Vagina (tissue), 2 donors: Measurements from ENCODE around the gene APOBEC3H. TPM values are rescaled to one million over a fixed set of nuclear protein-coding genes. Genes with fewer than 3 reads are reported as not detected.

ENCODE experiments used
- DNase-seq, 2 donors: peaks; one replicate each; pipeline ENCODE4 v3.0.0-alpha.2; 2017; ENCODE audit errors: extremely low spot score in 2 of 2
- H3K27ac ChIP-seq: fragments of 200-600 bp; sonication (generic); one replicate; pipeline ENCODE4 v1.5.1; 2019
- H3K27me3 ChIP-seq: fragments of 200-600 bp; sonication (generic); one replicate; pipeline ENCODE4 v1.5.1; 2019
- H3K36me3 ChIP-seq, 2 donors: fragments of 200-600 bp; sonication (generic); one replicate each; pipeline ENCODE4 v1.5.1; 2017 to 2019
- H3K4me1 ChIP-seq: fragments of 200-600 bp; sonication (generic); one replicate; pipeline ENCODE4 v1.5.1; 2019
- H3K4me3 ChIP-seq, 2 donors: fragments of 200-600 bp; sonication (generic); 1 replicate in 1 of 2; 2 replicates in 1 of 2; pipeline ENCODE4 v1.5.1; 2016 to 2019
- H3K9me3 ChIP-seq: fragments of 200-600 bp; sonication (generic); one replicate; pipeline ENCODE4 v1.5.1; 2019
- POLR2A ChIP-seq, 2 donors: fragments of 450-650 bp; IDR thresholded peaks; one replicate each; pipeline ENCODE4 v1.6.1; 2017; ENCODE audit warnings: antibody characterized with exemption in 2 of 2, mild to moderate bottlenecking in 2 of 2, moderate library complexity in 2 of 2
- POLR2AphosphoS5 ChIP-seq, 2 donors: sonication (generic); formaldehyde crosslinking; IDR thresholded peaks; one replicate each; pipeline ENCODE4 v1.9.0; 2017; ENCODE audit warnings: antibody characterized with exemption in 2 of 2, mild to moderate bottlenecking in 2 of 2, low read depth in 1 of 2; ENCODE audit not compliant: insufficient read depth in 1 of 2
- intact Hi-C: fragments of 100-400 bp; cut with DNase I; formaldehyde crosslinking; loops from one replicate; pipeline ENCODE4 v1.15.1; 2023
- total RNA-seq: library from RNA; depleted of rRNA; stranded (reverse); fragments of >200 nt; gene quantifications from one replicate; pipeline ENCODE4 v1.2.3, GENCODE V29; 2016
- TF ChIP-seq, protein P1 (sequence below), 3 experiments: fragments of 450-650 bp in 2 of 3; fragments of 200-600 bp in 1 of 3; sonication (generic) in 1 of 3; IDR thresholded peaks; one replicate each; pipeline ENCODE4 v1.5.1; 2017 to 2019; ENCODE audit warnings: antibody characterized with exemption in 3 of 3, mild to moderate bottlenecking in 2 of 3, moderate library complexity in 2 of 3

Gene APOBEC3H
- total RNA-seq, 1 donor from 2014 or later = not detected

DNA sequence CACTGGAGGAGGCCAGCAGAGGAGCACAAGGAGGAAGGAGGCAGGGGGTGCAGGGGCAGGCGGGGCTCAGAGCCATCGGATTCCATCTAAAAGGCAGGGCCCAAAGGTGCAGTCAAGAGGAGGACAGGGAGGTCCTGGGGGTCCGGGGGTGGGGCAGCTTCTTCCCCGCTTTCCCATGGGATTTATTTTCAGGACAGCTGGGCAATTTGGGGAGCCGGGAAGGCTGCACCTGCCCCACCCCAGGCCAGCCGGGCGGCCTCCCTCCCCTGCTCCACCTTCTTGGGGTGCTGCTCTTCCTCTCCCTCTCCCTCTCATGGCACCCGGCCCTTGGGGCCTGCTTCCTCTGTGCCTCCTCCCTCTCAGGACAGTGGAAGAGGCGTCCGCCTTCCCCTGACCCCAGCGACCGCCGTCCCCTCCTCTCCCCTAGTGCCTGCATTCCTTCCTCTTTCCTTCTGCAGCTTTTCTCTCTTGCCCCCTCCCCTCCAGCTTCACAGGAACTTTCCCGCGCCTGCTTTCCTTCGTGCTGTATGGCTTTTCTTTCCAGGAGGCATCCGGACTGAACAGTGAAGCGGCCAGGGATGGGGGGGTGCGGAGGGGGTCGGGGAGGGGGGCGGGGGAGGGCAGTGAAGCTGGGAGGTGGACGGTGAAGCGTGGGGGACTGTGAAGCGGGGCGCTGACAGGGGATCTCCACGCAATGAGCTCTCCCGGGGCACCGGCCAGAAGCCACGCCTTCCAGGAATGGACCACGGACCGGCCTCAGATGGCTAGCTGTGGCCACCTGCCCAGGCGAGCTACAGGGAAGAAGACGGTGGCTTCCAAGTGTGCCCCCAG is 26.9 kb downstream of the APOBEC3H start:
- peaks cover 7% of the 10 kb centered on the region for H3K4me1 ChIP-seq
- H3K4me3 ChIP-seq = no peak overlapping the region
- TF ChIP-seq, protein P1, sequence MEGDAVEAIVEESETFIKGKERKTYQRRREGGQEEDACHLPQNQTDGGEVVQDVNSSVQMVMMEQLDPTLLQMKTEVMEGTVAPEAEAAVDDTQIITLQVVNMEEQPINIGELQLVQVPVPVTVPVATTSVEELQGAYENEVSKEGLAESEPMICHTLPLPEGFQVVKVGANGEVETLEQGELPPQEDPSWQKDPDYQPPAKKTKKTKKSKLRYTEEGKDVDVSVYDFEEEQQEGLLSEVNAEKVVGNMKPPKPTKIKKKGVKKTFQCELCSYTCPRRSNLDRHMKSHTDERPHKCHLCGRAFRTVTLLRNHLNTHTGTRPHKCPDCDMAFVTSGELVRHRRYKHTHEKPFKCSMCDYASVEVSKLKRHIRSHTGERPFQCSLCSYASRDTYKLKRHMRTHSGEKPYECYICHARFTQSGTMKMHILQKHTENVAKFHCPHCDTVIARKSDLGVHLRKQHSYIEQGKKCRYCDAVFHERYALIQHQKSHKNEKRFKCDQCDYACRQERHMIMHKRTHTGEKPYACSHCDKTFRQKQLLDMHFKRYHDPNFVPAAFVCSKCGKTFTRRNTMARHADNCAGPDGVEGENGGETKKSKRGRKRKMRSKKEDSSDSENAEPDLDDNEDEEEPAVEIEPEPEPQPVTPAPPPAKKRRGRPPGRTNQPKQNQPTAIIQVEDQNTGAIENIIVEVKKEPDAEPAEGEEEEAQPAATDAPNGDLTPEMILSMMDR (IDR thresholded peaks at IDR 0.05) = no peak
- no peak for TF ChIP-seq POLR2AphosphoS5 (IDR thresholded peaks at IDR 0.05; ENCODE audit: insufficient read depth in 1 of 2, low read depth in 1 of 2)
- TF ChIP-seq POLR2A (IDR thresholded peaks at IDR 0.05) = no peak
- no peaks in the 10 kb centered on the region for H3K9me3 ChIP-seq
- DNase-seq = no peak
- H3K27ac ChIP-seq = no peak overlapping the region
- no peaks in the 10 kb centered on the region for H3K27me3 ChIP-seq
- intact Hi-C loops = loop anchor here (10.0 kb wide), 1 partner anchor 109 kb away; the partner anchor contains the start of gene APOBEC3C
- no peaks in the 10 kb centered on the region for H3K36me3 ChIP-seq

DNA sequence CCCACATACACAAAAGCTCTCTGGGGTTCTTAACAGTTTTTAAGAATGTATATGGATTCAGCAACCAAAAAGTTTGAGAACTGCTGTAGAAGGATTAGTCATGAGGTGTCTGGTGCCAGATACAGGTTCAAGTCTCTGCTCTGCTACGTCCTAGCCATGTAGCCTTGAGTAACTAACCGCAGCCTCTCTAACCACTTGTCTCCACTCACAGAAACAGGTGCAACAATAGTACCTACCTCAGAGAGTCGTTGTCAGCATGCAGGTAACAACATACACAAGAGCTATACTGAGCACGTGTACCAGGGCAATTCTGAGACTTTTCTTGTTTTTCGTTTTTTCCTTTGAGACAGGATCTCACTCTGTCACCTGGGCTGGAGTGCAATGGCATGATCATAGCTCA is 28.6 kb downstream of the APOBEC3H start:
- TF ChIP-seq, protein P1 (IDR thresholded peaks at IDR 0.05) = no peak
- TF ChIP-seq POLR2AphosphoS5 (IDR thresholded peaks at IDR 0.05; ENCODE audit: insufficient read depth in 1 of 2, low read depth in 1 of 2) = no peak
- H3K27me3 ChIP-seq = no peaks in the 10 kb centered on the region
- intact Hi-C loops = loop anchor here (10.0 kb wide), 1 partner anchor 111 kb away; the partner anchor contains the start of gene APOBEC3C

DNA sequence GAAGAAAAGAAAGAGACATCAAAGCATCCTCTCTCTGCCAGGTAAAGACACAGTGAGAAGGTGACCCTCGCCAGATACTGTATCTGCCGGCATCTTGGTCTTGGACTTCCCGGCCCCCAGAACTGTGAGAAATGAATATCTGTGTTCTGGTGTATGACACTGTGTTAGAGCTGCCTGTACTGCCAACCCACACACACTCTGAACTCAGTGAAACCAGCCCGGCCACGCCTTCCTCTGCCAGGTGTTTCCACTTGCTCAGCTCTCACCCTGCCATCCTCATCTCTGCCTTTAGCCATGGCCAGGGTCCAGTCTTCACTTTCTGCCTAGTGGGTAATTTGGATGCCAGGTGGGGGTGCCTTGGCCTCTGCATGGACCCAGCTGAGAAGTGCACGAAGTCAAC is 31.5 kb downstream of the APOBEC3H start:
- Histone ChIP-seq H3K4me3 (no peak overlapping the region), H3K9me3 (no peaks in the 10 kb centered on the region), H3K4me1 (peaks cover 22% of the 10 kb centered on the region), H3K27ac (no peak overlapping the region), H3K36me3 (peaks cover 0 to 7% of the 10 kb centered on the region in 2 donors), H3K27me3 (no peaks in the 10 kb centered on the region)
- TF ChIP-seq POLR2AphosphoS5 (IDR thresholded peaks at IDR 0.05; ENCODE audit: insufficient read depth in 1 of 2, low read depth in 1 of 2) = no peak
- no peak for TF ChIP-seq POLR2A (IDR thresholded peaks at IDR 0.05)
- TF ChIP-seq, protein P1 (IDR thresholded peaks at IDR 0.05) = no peak
- intact Hi-C loops = loop anchor here (10.0 kb wide), 1 partner anchor 114 kb away; the partner anchor contains the start of gene APOBEC3C
- DNase-seq = no peak

More for the DNA sequence above, 28.6 kb downstream of the APOBEC3H start:
- DNase-seq = no peak
- Histone ChIP-seq H3K9me3 (no peaks in the 10 kb centered on the region), H3K4me1 (peaks cover 11% of the 10 kb centered on the region), H3K4me3 (no peak overlapping the region), H3K36me3 (no peaks in the 10 kb centered on the region), H3K27ac (no peak overlapping the region)

DNA sequence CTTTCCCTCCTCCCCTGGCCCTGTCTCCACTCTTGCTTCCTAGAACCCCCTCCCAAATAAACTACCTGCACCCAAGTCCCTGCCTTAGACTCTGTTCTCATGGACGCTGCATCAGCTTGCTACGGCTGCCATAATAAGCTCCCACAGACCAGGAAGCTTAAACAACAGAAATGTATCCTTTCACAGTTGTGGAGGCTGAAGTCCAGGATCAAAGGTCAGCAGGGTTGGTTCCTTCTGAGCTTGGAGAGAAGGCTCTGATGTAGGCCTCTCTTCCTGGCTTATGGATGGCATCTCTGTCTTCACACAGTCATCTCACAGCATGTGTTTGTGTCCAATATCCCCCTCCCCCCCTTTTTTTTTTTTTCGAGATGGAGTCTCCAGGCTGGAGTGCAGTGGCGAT is 32.0 kb downstream of the APOBEC3H start:
- no peaks in the 10 kb centered on the region for H3K9me3 ChIP-seq
- H3K4me1 ChIP-seq = peaks cover 19% of the 10 kb centered on the region
- DNase-seq = no peak
- no peak for TF ChIP-seq POLR2AphosphoS5 (IDR thresholded peaks at IDR 0.05; ENCODE audit: insufficient read depth in 1 of 2, low read depth in 1 of 2)
- no peak for TF ChIP-seq POLR2A (IDR thresholded peaks at IDR 0.05)
- TF ChIP-seq, protein P1 (IDR thresholded peaks at IDR 0.05) = no peak
- no peak overlapping the region for H3K27ac ChIP-seq
- no peak overlapping the region for H3K4me3 ChIP-seq
- no peaks in the 10 kb centered on the region for H3K27me3 ChIP-seq
- intact Hi-C loops = loop anchor here (10.0 kb wide), 1 partner anchor 114 kb away; the partner anchor contains the start of gene APOBEC3C
- H3K36me3 ChIP-seq = peaks cover 0 to 11% of the 10 kb centered on the region in 2 donors

DNA sequence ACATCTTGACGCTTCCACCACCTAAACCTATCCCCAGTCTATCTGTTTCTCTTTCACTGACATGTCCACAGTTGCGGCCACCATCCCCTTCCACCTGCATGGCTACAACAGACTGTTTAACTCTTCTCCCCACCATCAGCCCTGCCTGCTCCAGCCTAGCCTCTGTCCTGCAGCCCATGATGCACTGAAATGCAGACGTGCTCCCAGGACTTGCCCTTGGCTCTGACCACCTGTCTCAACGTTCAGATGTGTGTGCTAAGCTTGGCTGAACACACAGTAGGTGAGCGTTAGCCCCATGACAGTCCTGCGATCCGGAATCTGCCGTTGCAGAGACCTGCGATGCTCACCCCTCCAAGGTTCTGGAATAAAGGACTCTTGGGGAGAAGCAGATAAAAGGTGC is 32.7 kb downstream of the APOBEC3H start:
- peaks cover 17% of the 10 kb centered on the region for H3K4me1 ChIP-seq
- H3K4me3 ChIP-seq = no peak overlapping the region
- H3K9me3 ChIP-seq = no peaks in the 10 kb centered on the region
- no peak overlapping the region for H3K27ac ChIP-seq
- TF ChIP-seq, protein P1 (IDR thresholded peaks at IDR 0.05) = no peak
- TF ChIP-seq POLR2A (IDR thresholded peaks at IDR 0.05) (no peak), POLR2AphosphoS5 (IDR thresholded peaks at IDR 0.05; ENCODE audit: insufficient read depth in 1 of 2, low read depth in 1 of 2) (no peak)
- H3K27me3 ChIP-seq = no peaks in the 10 kb centered on the region
- no peak for DNase-seq
- peaks cover 0 to 16% of the 10 kb centered on the region in 2 donors for H3K36me3 ChIP-seq
- intact Hi-C loops = loop anchor here (10.0 kb wide), 1 partner anchor 115 kb away; the partner anchor contains the start of gene APOBEC3C
